Measurements from ENCODE around the gene SLC26A8. TPM values are rescaled to one million over a fixed set of nuclear protein-coding genes. Genes with fewer than 3 reads are reported as not detected.
"Not testable (repeated sequence)": the region's sequence is repeated elsewhere in the genome, so short reads cannot be mapped to it uniquely, and the experiment has no call there.

SLC26A8 gene
- total RNA-seq, 1 donor from 2014 or later = not detected

- DNase-seq (ENCODE audit: low spot score) = no peak
- H3K4me1 Mint-ChIP-seq (ENCODE audit: low read depth) = peaks cover 19% of the 10 kb centered on the region
- no peak overlapping the region for H3K27ac Mint-ChIP-seq
- no peak overlapping the region for H3K4me3 Mint-ChIP-seq (ENCODE audit: low read depth)
- no peaks in the 10 kb centered on the region for H3K9me3 Mint-ChIP-seq
- H3K27me3 Mint-ChIP-seq (ENCODE audit: low read depth) = peaks cover 21% of the 10 kb centered on the region
- peaks cover 11% of the 10 kb centered on the region for H3K36me3 Mint-ChIP-seq (ENCODE audit: low read depth)
- intact Hi-C loops (cut with micrococcal nuclease) = loop anchor here (2.0 to 5.0 kb wide), 4 partner anchors 54 to 571 kb away; no protein-coding TSS in a partner anchor
Observed at GRCh38 chr6:36025932-36026327, 1.5 kb upstream of the SLC26A8 start.

- peaks cover 21% of the 10 kb centered on the region for H3K27me3 Mint-ChIP-seq (ENCODE audit: low read depth)
- no peak overlapping the region for H3K4me3 Mint-ChIP-seq (ENCODE audit: low read depth)
- H3K36me3 Mint-ChIP-seq (ENCODE audit: low read depth) = peaks cover 8% of the 10 kb centered on the region
- DNase-seq (ENCODE audit: low spot score) = no peak
- H3K9me3 Mint-ChIP-seq = no peaks in the 10 kb centered on the region
- peaks cover 16% of the 10 kb centered on the region for H3K4me1 Mint-ChIP-seq (ENCODE audit: low read depth)
- intact Hi-C loops (cut with micrococcal nuclease) = loop anchor here (5.0 kb wide), 3 partner anchors 53 to 572 kb away; no protein-coding TSS in a partner anchor
- no peak overlapping the region for H3K27ac Mint-ChIP-seq
Observed at GRCh38 chr6:36025260-36025931, 955 bp upstream of the SLC26A8 start.

DNA sequence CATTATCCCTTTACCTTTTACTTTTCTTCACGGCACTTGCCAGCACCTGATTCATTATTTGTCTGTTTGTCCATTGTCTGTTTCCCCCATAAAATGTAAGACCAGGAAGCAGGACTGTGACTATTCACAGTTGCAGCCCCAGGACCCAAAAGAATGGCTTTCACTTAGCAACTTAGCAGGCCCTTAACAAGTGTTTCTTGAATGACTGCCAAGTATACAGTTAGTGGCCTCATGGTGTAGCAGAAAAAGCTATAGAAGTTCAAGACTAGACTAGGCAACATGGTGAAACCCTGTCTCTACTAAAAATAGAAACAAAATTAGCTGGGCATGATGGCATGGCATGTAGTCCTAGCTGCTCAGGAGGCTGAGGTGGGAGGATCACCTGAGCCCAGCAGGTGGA, 4.3 kb downstream of the SLC26A8 start:
- intact Hi-C loops (cut with micrococcal nuclease) = no loop called here
- H3K9me3 Mint-ChIP-seq = no peaks in the 10 kb centered on the region
- DNase-seq (ENCODE audit: low spot score) = no peak
- H3K27me3 Mint-ChIP-seq (ENCODE audit: low read depth) = peaks cover 22% of the 10 kb centered on the region
- H3K27ac Mint-ChIP-seq = no peak overlapping the region
- no peaks in the 10 kb centered on the region for H3K36me3 Mint-ChIP-seq (ENCODE audit: low read depth)
- no peak overlapping the region for H3K4me3 Mint-ChIP-seq (ENCODE audit: low read depth)
- peaks cover 2% of the 10 kb centered on the region for H3K4me1 Mint-ChIP-seq (ENCODE audit: low read depth)

- peaks cover 4% of the 10 kb centered on the region for H3K4me1 Mint-ChIP-seq (ENCODE audit: low read depth)
- H3K27me3 Mint-ChIP-seq (ENCODE audit: low read depth) = peaks cover 18% of the 10 kb centered on the region
- H3K9me3 Mint-ChIP-seq = no peaks in the 10 kb centered on the region
- DNase-seq (ENCODE audit: low spot score) = no peak
- H3K4me3 Mint-ChIP-seq (ENCODE audit: low read depth) = no peak overlapping the region
- H3K36me3 Mint-ChIP-seq (ENCODE audit: low read depth) = no peaks in the 10 kb centered on the region
- no peak overlapping the region for H3K27ac Mint-ChIP-seq
- intact Hi-C loops (cut with micrococcal nuclease) = no loop called here
Observed at GRCh38 chr6:36019167-36019566, 5.3 kb downstream of the SLC26A8 start.

DNA sequence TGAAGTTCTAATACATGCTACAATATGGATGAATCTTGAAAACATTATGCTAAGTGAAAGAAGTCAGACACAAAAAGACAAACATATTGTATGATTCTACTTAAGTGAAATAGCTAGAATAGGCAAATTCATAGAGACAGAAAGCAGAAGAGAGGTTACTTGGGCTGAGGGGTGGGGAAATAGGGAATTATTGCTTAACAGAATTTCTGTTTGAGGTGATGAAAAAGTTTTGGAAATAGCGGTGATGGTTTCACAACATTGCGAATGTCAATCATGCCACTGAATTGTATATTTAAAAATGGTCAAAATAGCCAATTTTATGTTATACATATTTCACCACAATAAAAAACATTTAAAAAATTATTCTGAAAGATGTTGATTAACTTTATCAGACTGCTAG, 6.1 kb downstream of the SLC26A8 start:
- no peak overlapping the region for H3K4me3 Mint-ChIP-seq (ENCODE audit: low read depth)
- intact Hi-C loops (cut with micrococcal nuclease) = no loop called here
- H3K36me3 Mint-ChIP-seq (ENCODE audit: low read depth) = no peaks in the 10 kb centered on the region
- H3K27me3 Mint-ChIP-seq (ENCODE audit: low read depth) = peaks cover 12% of the 10 kb centered on the region
- no peak for DNase-seq (ENCODE audit: low spot score)
- H3K4me1 Mint-ChIP-seq (ENCODE audit: low read depth) = peaks cover 4% of the 10 kb centered on the region
- no peaks in the 10 kb centered on the region for H3K9me3 Mint-ChIP-seq
- no peak overlapping the region for H3K27ac Mint-ChIP-seq

DNA sequence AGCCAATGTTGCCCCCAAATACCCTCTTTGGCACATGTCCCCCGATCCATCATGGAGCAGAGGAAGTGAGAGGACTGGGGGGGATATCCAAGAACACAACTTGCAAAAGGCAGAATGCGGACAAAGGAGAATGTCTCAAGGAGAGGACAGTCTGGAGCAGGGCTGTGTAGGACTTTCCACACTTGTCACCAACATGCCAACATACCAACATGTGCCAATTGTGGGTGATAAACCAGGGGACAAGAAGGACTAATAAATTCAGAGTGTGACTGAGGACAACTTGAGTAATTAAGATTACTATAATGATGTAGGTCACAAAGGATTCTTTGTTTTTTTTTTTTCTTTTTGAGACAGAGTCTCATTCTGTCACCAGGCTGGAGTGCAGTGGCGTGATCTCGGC, 8.8 kb downstream of the SLC26A8 start:
- Mint-ChIP-seq H3K27me3 (ENCODE audit: low read depth) (peaks cover 12% of the 10 kb centered on the region), H3K9me3 (no peaks in the 10 kb centered on the region), H3K36me3 (ENCODE audit: low read depth) (no peaks in the 10 kb centered on the region), H3K4me1 (ENCODE audit: low read depth) (peaks cover 4% of the 10 kb centered on the region), H3K4me3 (ENCODE audit: low read depth) (no peak overlapping the region), H3K27ac (no peak overlapping the region)
- intact Hi-C loops (cut with micrococcal nuclease) = no loop called here
- DNase-seq (ENCODE audit: low spot score) = no peak

DNA sequence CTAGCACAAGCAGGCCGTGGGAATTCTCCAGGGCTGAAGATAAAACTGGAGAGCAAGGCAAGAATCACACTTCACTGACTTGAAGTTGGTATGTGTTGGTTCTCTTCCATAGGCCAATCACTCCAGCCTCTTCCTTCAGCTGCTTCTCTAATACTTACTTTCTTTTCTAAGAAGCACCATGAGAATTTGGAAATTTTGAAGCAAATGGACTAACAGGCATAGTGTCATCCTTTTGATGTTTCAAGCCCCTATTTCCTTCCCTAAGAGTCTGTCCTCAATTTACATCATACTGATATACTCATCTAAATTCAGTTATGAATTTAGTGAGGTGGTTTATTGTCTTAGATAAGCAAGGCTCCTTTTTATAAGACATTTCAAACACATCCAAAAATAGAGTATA, 24.0 kb downstream of the SLC26A8 start:
- no peaks in the 10 kb centered on the region for H3K9me3 Mint-ChIP-seq
- intact Hi-C loops (cut with micrococcal nuclease) = no loop called here
- DNase-seq (ENCODE audit: low spot score) = no peak
- no peaks in the 10 kb centered on the region for H3K4me1 Mint-ChIP-seq (ENCODE audit: low read depth)
- H3K36me3 Mint-ChIP-seq (ENCODE audit: low read depth) = no peaks in the 10 kb centered on the region
- H3K27me3 Mint-ChIP-seq (ENCODE audit: low read depth) = peaks cover 16% of the 10 kb centered on the region
- H3K27ac Mint-ChIP-seq = no peak overlapping the region
- H3K4me3 Mint-ChIP-seq (ENCODE audit: low read depth) = no peak overlapping the region

- Mint-ChIP-seq H3K4me3 (ENCODE audit: low read depth) (no peak overlapping the region), H3K4me1 (ENCODE audit: low read depth) (no peaks in the 10 kb centered on the region), H3K27me3 (ENCODE audit: low read depth) (peaks cover 15% of the 10 kb centered on the region), H3K9me3 (no peaks in the 10 kb centered on the region), H3K27ac (no peak overlapping the region), H3K36me3 (ENCODE audit: low read depth) (no peaks in the 10 kb centered on the region)
- intact Hi-C loops (cut with micrococcal nuclease) = no loop called here
- DNase-seq (ENCODE audit: low spot score) = no peak
Observed at GRCh38 chr6:35993150-35993549, 31.3 kb downstream of the SLC26A8 start.

GRCh38 chr6:35988047-35988446, 36.4 kb downstream of the SLC26A8 start:
- H3K27ac Mint-ChIP-seq; intact Hi-C loops (cut with micrococcal nuclease); H3K4me3 Mint-ChIP-seq (ENCODE audit: low read depth); H3K9me3 Mint-ChIP-seq; H3K4me1 Mint-ChIP-seq (ENCODE audit: low read depth); H3K36me3 Mint-ChIP-seq (ENCODE audit: low read depth); DNase-seq (ENCODE audit: low spot score): not testable (repeated sequence)
- peaks cover 11% of the 10 kb centered on the region for H3K27me3 Mint-ChIP-seq (ENCODE audit: low read depth)

DNA sequence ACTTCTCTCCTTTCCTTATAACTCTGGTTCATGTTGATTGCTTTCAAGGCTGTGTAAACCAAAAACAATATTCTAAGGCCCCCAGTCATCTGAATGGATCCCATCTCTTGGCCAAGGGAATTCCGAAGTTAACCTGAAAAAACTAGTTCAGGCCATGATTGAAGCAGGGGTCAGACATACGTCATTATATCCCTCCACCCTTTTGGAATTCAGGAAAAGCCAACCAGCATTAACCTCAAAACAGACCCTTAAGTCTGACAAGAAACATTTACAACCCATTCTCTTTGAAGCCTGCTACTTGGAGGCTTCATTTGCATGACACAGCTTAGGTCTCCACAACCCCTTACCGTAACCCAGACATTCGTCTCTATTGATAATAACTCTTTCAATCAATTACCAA, 39.7 kb downstream of the SLC26A8 start:
- Mint-ChIP-seq H3K27ac (no peak overlapping the region), H3K4me3 (ENCODE audit: low read depth) (no peak overlapping the region), H3K4me1 (ENCODE audit: low read depth) (peaks cover 1% of the 10 kb centered on the region), H3K36me3 (ENCODE audit: low read depth) (no peaks in the 10 kb centered on the region), H3K9me3 (no peaks in the 10 kb centered on the region), H3K27me3 (ENCODE audit: low read depth) (peaks cover 28% of the 10 kb centered on the region)
- intact Hi-C loops (cut with micrococcal nuclease) = no loop called here
- no peak for DNase-seq (ENCODE audit: low spot score)

- no peaks in the 10 kb centered on the region for H3K36me3 Mint-ChIP-seq (ENCODE audit: low read depth)
- no peaks in the 10 kb centered on the region for H3K9me3 Mint-ChIP-seq
- peaks cover 1% of the 10 kb centered on the region for H3K4me1 Mint-ChIP-seq (ENCODE audit: low read depth)
- no peak overlapping the region for H3K4me3 Mint-ChIP-seq (ENCODE audit: low read depth)
- no peak overlapping the region for H3K27ac Mint-ChIP-seq
- no peak for DNase-seq (ENCODE audit: low spot score)
- intact Hi-C loops (cut with micrococcal nuclease) = no loop called here
- H3K27me3 Mint-ChIP-seq (ENCODE audit: low read depth) = peaks cover 27% of the 10 kb centered on the region
Observed at GRCh38 chr6:35980991-35981645, 43.3 kb downstream of the SLC26A8 start.

- H3K4me3 Mint-ChIP-seq (ENCODE audit: low read depth); H3K4me1 Mint-ChIP-seq (ENCODE audit: low read depth); H3K9me3 Mint-ChIP-seq; H3K27ac Mint-ChIP-seq; intact Hi-C loops (cut with micrococcal nuclease); H3K36me3 Mint-ChIP-seq (ENCODE audit: low read depth); DNase-seq (ENCODE audit: low spot score): not testable (repeated sequence)
- peaks cover 25% of the 10 kb centered on the region for H3K27me3 Mint-ChIP-seq (ENCODE audit: low read depth)
Observed at GRCh38 chr6:35980126-35980525, 44.3 kb downstream of the SLC26A8 start.

DNA sequence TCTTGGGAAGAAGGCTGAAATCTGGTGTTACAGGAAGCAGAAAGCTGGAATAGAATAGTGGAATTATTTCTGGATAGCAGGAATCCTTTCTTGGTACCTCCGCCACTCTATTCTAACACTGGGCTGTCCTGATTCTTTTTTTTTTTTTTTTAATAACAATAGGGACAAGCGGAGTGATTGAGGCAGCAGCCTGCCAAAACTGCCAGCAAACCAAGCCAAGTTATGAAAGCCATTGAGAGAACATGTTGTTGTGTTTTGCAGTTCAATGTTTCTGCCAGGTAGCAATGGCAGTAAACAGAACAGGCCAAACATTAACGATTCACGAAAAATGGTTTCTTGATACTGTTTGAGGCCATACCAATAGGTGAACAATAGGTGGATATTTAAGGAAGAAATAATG, 47.1 kb downstream of the SLC26A8 start:
- Mint-ChIP-seq H3K27ac (no peak overlapping the region), H3K4me3 (ENCODE audit: low read depth) (no peak overlapping the region), H3K9me3 (no peaks in the 10 kb centered on the region), H3K27me3 (ENCODE audit: low read depth) (peaks cover 15% of the 10 kb centered on the region), H3K4me1 (ENCODE audit: low read depth) (peaks cover 6% of the 10 kb centered on the region), H3K36me3 (ENCODE audit: low read depth) (no peaks in the 10 kb centered on the region)
- DNase-seq (ENCODE audit: low spot score) = no peak
- intact Hi-C loops (cut with micrococcal nuclease) = no loop called here

All from activated T-helper 2 cell treated with anti-CD3 and anti-CD28 coated beads, Interferon-gamma antibody, Interleukin-2, Interleukin-4, amounts not matched to agents 10 μg/mL and 5 μg/mL and 100 μg/mL, durations not matched to agents 14 hours and 24 hours and 36 hours (primary cell).